Measurements from ENCODE around the gene FAM131B. TPM values are rescaled to one million over a fixed set of nuclear protein-coding genes. Genes with fewer than 3 reads are reported as not detected.

The FAM131B gene
- total and polyA plus RNA-seq, 2 of the 8 experiments (the other 6 are each of a cell fraction or from before 2014, with no cell fraction given) = 23.1 to 38.2 TPM

DNA sequence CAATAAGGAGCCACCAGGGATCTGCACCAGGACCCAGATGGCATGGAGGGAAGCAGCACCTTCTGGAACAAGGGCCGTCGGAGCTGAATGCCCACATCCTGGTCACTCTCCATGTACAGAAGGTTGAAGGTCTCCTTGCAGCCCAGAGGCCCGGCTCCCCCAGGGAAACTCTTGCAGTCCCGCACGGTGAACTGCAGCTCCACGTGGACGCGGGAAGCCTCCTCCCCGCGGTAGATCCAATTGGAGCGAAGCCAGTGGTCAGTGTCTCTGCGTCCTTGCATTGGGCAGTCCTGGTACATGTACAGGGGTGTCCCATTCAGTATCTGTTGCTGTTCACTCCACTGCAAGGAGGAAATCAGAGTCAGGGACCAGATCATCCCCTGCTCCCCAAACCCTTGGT is 38.8 kb upstream of the FAM131B start:
- no peak overlapping the region for H3K9ac ChIP-seq (replicated peaks in 1 of 4; ENCODE audit: extremely low read depth in 1 of 4, low read depth in 3 of 4, low read length in 3 of 4)
- H3K23me2 ChIP-seq (ENCODE audit: low read depth, low read length) = peaks cover 2% of the 10 kb centered on the region; the same call in 1 of the 2 replicates
- H2BK120ac ChIP-seq (replicated peaks; ENCODE audit: low read depth, low read length) = no peak overlapping the region
- H3K79me2 ChIP-seq (ENCODE audit: control insufficient read depth in 1 of 2, insufficient read depth in 2 of 2, low read length in 2 of 2) = peaks cover 0 to 33% of the 10 kb centered on the region in 2 experiments; a peak in 2 of 4 replicates
- ChIA-PET CTCF (ENCODE audit: partially characterized antibody) (interaction anchor here (1.9 to 23.5 kb wide), 6 partner anchors 8 to 103 kb away, joined by 5 to 359 read pairs (median 52); partner anchors contain the start of gene ZYX), POLR2A (ENCODE audit: partially characterized antibody) (interaction anchor here (0.6 to 25.2 kb wide), 5 partner anchors 10 to 63 kb away, joined by 3 to 518 read pairs (median 4); partner anchors contain the start of gene ZYX)
- H4K5ac ChIP-seq (ENCODE audit: insufficient read length, low read depth, low read length) = no peak overlapping the region
- H3K56ac ChIP-seq (replicated peaks; ENCODE audit: insufficient read length, low read depth, low read length) = no peak overlapping the region
- no peak overlapping the region for H2AFZ ChIP-seq (ENCODE audit: low read length)
- WGBS, 2 experiments (ENCODE audit: extremely low coverage in 1 of 2, insufficient coverage in 1 of 2, insufficient read length in 1 of 2, insufficient replicate concordance in 2 of 2, low coverage in 1 of 2, low lambda C conversion rate in 2 of 2, missing lambda C conversion rate in 1 of 2) = 93% methylated on average over 12 of the region's 12 CpGs; no CpG with 5 or more reads in 1 of the 2 experiments
- no peak overlapping the region for H4K91ac ChIP-seq (replicated peaks; ENCODE audit: insufficient read length, low read length)
- no peaks in the 10 kb centered on the region for H3K9me3 ChIP-seq (ENCODE audit: insufficient read depth in 2 of 2, low read depth in 1 of 2, low read length in 1 of 2)
- peaks cover 9% of the 10 kb centered on the region; the same call in 1 of the 2 replicates for H3K79me1 ChIP-seq (ENCODE audit: low read depth, low read length)
- H2AK5ac ChIP-seq (ENCODE audit: low read depth, low read length) = no peak overlapping the region
- FAIRE-seq (no peak), DNase-seq (ENCODE audit: low read depth in 1 of 2, low spot score in 2 of 2) (no peak)
- no peak for TF ChIP-seq CHD2 (IDR thresholded peaks at IDR 0.05; ENCODE audit: low read length)
- no peak for TF ChIP-seq TAF1 (IDR thresholded peaks at IDR 0.05; ENCODE audit: low read depth, low read length)
- TF ChIP-seq, protein P1, sequence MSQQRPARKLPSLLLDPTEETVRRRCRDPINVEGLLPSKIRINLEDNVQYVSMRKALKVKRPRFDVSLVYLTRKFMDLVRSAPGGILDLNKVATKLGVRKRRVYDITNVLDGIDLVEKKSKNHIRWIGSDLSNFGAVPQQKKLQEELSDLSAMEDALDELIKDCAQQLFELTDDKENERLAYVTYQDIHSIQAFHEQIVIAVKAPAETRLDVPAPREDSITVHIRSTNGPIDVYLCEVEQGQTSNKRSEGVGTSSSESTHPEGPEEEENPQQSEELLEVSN (IDR thresholded peaks at IDR 0.05) = no peak
- TF ChIP-seq CBX5 (IDR thresholded peaks at IDR 0.05; ENCODE audit: low read depth, low read length) = no peak
- no peak for TF ChIP-seq HDAC2 (IDR thresholded peaks at IDR 0.05; ENCODE audit: borderline replicate concordance in 1 of 2, low read depth in 2 of 2, low read length in 2 of 2)
- H3K23ac ChIP-seq (ENCODE audit: insufficient read length) = no peak overlapping the region
- no peaks in the 10 kb centered on the region for H3K27me3 ChIP-seq (replicated peaks in 1 of 4; ENCODE audit: control insufficient read depth in 3 of 4, extremely low read depth in 1 of 4, insufficient read depth in 3 of 4, low read length in 3 of 4)
- no peak overlapping the region for H3K4me3 ChIP-seq (ENCODE audit: extremely low read depth in 1 of 4, insufficient read depth in 2 of 4, low read depth in 3 of 4, low read length in 4 of 4)
- H4K8ac ChIP-seq (ENCODE audit: extremely low read depth, insufficient read depth, low read length) = no peak overlapping the region; the same call in 1 of the 2 replicates
- peaks cover 5 to 10% (median 9%) of the 10 kb centered on the region in 4 experiments for H3K4me1 ChIP-seq (replicated peaks in 1 of 4; ENCODE audit: control insufficient read depth in 3 of 4, insufficient read depth in 4 of 4, low read length in 3 of 4)
- peaks cover 35 to 58% (median 55%) of the 10 kb centered on the region in 4 experiments for H3K36me3 ChIP-seq (ENCODE audit: control insufficient read depth in 2 of 4, insufficient read depth in 4 of 4, low read length in 3 of 4)
- peaks cover 5 to 23% of the 10 kb centered on the region in 2 experiments for H4K20me1 ChIP-seq (replicated peaks in 1 of 2; ENCODE audit: control insufficient read depth in 1 of 2, insufficient read depth in 2 of 2, low read length in 2 of 2)
- H2BK20ac ChIP-seq (ENCODE audit: low read length) = no peak overlapping the region
- H2BK12ac ChIP-seq (ENCODE audit: low read depth, low read length) = no peak overlapping the region
- no peak overlapping the region for H3K18ac ChIP-seq (ENCODE audit: extremely low read depth, low read length)
- no peak overlapping the region for H2BK5ac ChIP-seq (ENCODE audit: low read depth, low read length)
- no peak overlapping the region for H3K4me2 ChIP-seq (ENCODE audit: insufficient read depth in 1 of 2, low read depth in 2 of 2, low read length in 2 of 2)
- H3K14ac ChIP-seq (ENCODE audit: insufficient read length) = no peak overlapping the region
- H3K4ac ChIP-seq (replicated peaks; ENCODE audit: insufficient read length, low read depth, low read length) = no peak overlapping the region
- H3K27ac ChIP-seq (ENCODE audit: low read depth, low read length) = no peak overlapping the region
- H2BK15ac ChIP-seq (ENCODE audit: low read length) = no peak overlapping the region
